ENCODE results near the gene GRAMD2A.

GRAMD2A gene

GRCh38 chr15:72229076-72229946 is 31.7 kb upstream of the GRAMD2A start:
- no peak for ATAC-seq (ENCODE audit: low read depth)

GRCh38 chr15:72227720-72228119 is 30.1 kb upstream of the GRAMD2A start:
- Histone ChIP-seq H3K4me1 (ENCODE audit: insufficient read depth, poor library complexity, severe bottlenecking) (peaks cover 52% of the 10 kb centered on the region), H3K4me3 (ENCODE audit: severe bottlenecking) (peak overlapping the region; percentile 81), H3K27ac (ENCODE audit: poor library complexity, severe bottlenecking) (peak overlapping the region; percentile 99), H3K9me3 (ENCODE audit: severe bottlenecking) (no peaks in the 10 kb centered on the region), H3K27me3 (ENCODE audit: insufficient read depth, poor library complexity, severe bottlenecking) (no peaks in the 10 kb centered on the region), H3K36me3 (ENCODE audit: low read depth) (peaks cover 59% of the 10 kb centered on the region)
- TF ChIP-seq CTCF (IDR thresholded peaks at IDR 0.05; ENCODE audit: poor library complexity, severe bottlenecking), result no peak
- ATAC-seq (ENCODE audit: low read depth) (no peak), DNase-seq (ENCODE audit: low spot score) (no peak)

More at GRCh38 chr15:72229076-72229946, 31.7 kb upstream of the GRAMD2A start:
- Histone ChIP-seq H3K36me3 (ENCODE audit: low read depth) (peaks cover 43% of the 10 kb centered on the region), H3K4me3 (ENCODE audit: severe bottlenecking) (peak overlapping the region; percentile 81), H3K4me1 (ENCODE audit: insufficient read depth, poor library complexity, severe bottlenecking) (peaks cover 38% of the 10 kb centered on the region), H3K27me3 (ENCODE audit: insufficient read depth, poor library complexity, severe bottlenecking) (no peaks in the 10 kb centered on the region), H3K9me3 (ENCODE audit: severe bottlenecking) (no peaks in the 10 kb centered on the region), H3K27ac (ENCODE audit: poor library complexity, severe bottlenecking) (peak overlapping the region; percentile 99)
- DNase-seq (ENCODE audit: low spot score), result no peak
- TF ChIP-seq CTCF (IDR thresholded peaks at IDR 0.05; ENCODE audit: poor library complexity, severe bottlenecking), result no peak

- Histone ChIP-seq H3K4me3 (ENCODE audit: severe bottlenecking) (peak overlapping the region; percentile 81), H3K4me1 (ENCODE audit: insufficient read depth, poor library complexity, severe bottlenecking) (peaks cover 52% of the 10 kb centered on the region), H3K36me3 (ENCODE audit: low read depth) (peaks cover 62% of the 10 kb centered on the region), H3K9me3 (ENCODE audit: severe bottlenecking) (no peaks in the 10 kb centered on the region), H3K27me3 (ENCODE audit: insufficient read depth, poor library complexity, severe bottlenecking) (no peaks in the 10 kb centered on the region), H3K27ac (ENCODE audit: poor library complexity, severe bottlenecking) (peak overlapping the region; percentile 99)
- TF ChIP-seq CTCF (IDR thresholded peaks at IDR 0.05; ENCODE audit: poor library complexity, severe bottlenecking), result no peak
- peak; percentile 13 for ATAC-seq (ENCODE audit: low read depth)
- DNase-seq (ENCODE audit: low spot score), result peak; percentile 91
Measured at GRCh38 chr15:72227192-72227586, 29.6 kb upstream of the GRAMD2A start.

- H3K4me1 ChIP-seq (ENCODE audit: insufficient read depth, poor library complexity, severe bottlenecking), result peaks cover 65% of the 10 kb centered on the region
- no peaks in the 10 kb centered on the region for H3K9me3 ChIP-seq (ENCODE audit: severe bottlenecking)
- TF ChIP-seq CTCF (IDR thresholded peaks at IDR 0.05; ENCODE audit: poor library complexity, severe bottlenecking), result no peak
- H3K36me3 ChIP-seq (ENCODE audit: low read depth), result peaks cover 86% of the 10 kb centered on the region
- H3K27me3 ChIP-seq (ENCODE audit: insufficient read depth, poor library complexity, severe bottlenecking), result no peaks in the 10 kb centered on the region
- ATAC-seq (ENCODE audit: low read depth), result no peak
- no peak overlapping the region for H3K4me3 ChIP-seq (ENCODE audit: severe bottlenecking)
- no peak for DNase-seq (ENCODE audit: low spot score)
- H3K27ac ChIP-seq (ENCODE audit: poor library complexity, severe bottlenecking), result peak overlapping the region; percentile 99
Measured at GRCh38 chr15:72223278-72223677, 25.7 kb upstream of the GRAMD2A start.

GRCh38 chr15:72222393-72222792 is 24.8 kb upstream of the GRAMD2A start:
- no peaks in the 10 kb centered on the region for H3K27me3 ChIP-seq (ENCODE audit: insufficient read depth, poor library complexity, severe bottlenecking)
- peaks cover 62% of the 10 kb centered on the region for H3K4me1 ChIP-seq (ENCODE audit: insufficient read depth, poor library complexity, severe bottlenecking)
- TF ChIP-seq CTCF (IDR thresholded peaks at IDR 0.05; ENCODE audit: poor library complexity, severe bottlenecking), result peak; percentile 35
- peaks cover 89% of the 10 kb centered on the region for H3K36me3 ChIP-seq (ENCODE audit: low read depth)
- peak overlapping the region; percentile 99 for H3K27ac ChIP-seq (ENCODE audit: poor library complexity, severe bottlenecking)
- no peaks in the 10 kb centered on the region for H3K9me3 ChIP-seq (ENCODE audit: severe bottlenecking)
- H3K4me3 ChIP-seq (ENCODE audit: severe bottlenecking), result no peak overlapping the region
- DNase-seq (ENCODE audit: low spot score) (peak; percentile 99), ATAC-seq (ENCODE audit: low read depth) (peak; percentile 83)
